ENCODE measurements around the gene NOVA1.
"Not testable (repeated sequence)": the region's sequence is repeated elsewhere in the genome, so short reads cannot be mapped to it uniquely, and the experiment has no call there.

Gene NOVA1

GRCh38 chr14:26597589-26598080 lies at the start of gene NOVA1:
Gene NOVA1, minus strand, starts transcription at chr14:26598033. Its CDS starts 597 bp downstream, at chr14:26597436.
- no peak for TF ChIP-seq CTCF (conservative IDR thresholded peaks at IDR 0.05; ENCODE audit: low read depth, low read length)
- Histone ChIP-seq H3K27me3 (ENCODE audit: insufficient read depth, low read depth) (no peaks in the 10 kb centered on the region), H4K20me1 (ENCODE audit: insufficient read depth) (no peaks in the 10 kb centered on the region), H3K36me3 (ENCODE audit: insufficient read depth) (no peaks in the 10 kb centered on the region), H2AFZ (ENCODE audit: low read depth) (peak within 1 kb of the TSS; percentile 14; the same call in 1 of the 2 replicates), H3K4me3 (IDR thresholded peaks at IDR 0.05; ENCODE audit: insufficient read depth, low read depth, low read length) (no peak within 1 kb of the TSS), H3K4me1 (ENCODE audit: low read depth, poor library complexity, severe bottlenecking) (no peaks in the 10 kb centered on the region), H3K27ac (peak within 1 kb of the TSS; percentile 20; the same call in 1 of the 2 replicates), H3K79me2 (ENCODE audit: insufficient read depth, low read depth) (no peaks in the 10 kb centered on the region), H3K4me2 (no peak within 1 kb of the TSS), H3K9ac (peak within 1 kb of the TSS; percentile 37; the same call in 1 of the 2 replicates)

- not testable (repeated sequence) for H3K27me3 ChIP-seq (ENCODE audit: insufficient read depth, low read depth); H3K4me3 ChIP-seq (IDR thresholded peaks at IDR 0.05; ENCODE audit: insufficient read depth, low read depth, low read length); H3K36me3 ChIP-seq (ENCODE audit: insufficient read depth); H3K9ac ChIP-seq; H2AFZ ChIP-seq (ENCODE audit: low read depth); H3K79me2 ChIP-seq (ENCODE audit: insufficient read depth, low read depth); H3K4me1 ChIP-seq (ENCODE audit: low read depth, poor library complexity, severe bottlenecking); H4K20me1 ChIP-seq (ENCODE audit: insufficient read depth); H3K27ac ChIP-seq; H3K4me2 ChIP-seq
Measured at GRCh38 chr14:26645057-26645456, 47.2 kb upstream of the NOVA1 start.

GRCh38 chr14:26636561-26636960 lies 38.7 kb upstream of the NOVA1 start:
- no peak overlapping the region for H3K27ac ChIP-seq
- H3K9ac ChIP-seq = no peak overlapping the region
- no peak overlapping the region for H3K4me2 ChIP-seq
- H3K4me3 ChIP-seq (IDR thresholded peaks at IDR 0.05; ENCODE audit: insufficient read depth, low read depth, low read length) = no peak overlapping the region
- no peak for TF ChIP-seq CTCF (conservative IDR thresholded peaks at IDR 0.05; ENCODE audit: low read depth, low read length)
- H3K27me3 ChIP-seq (ENCODE audit: insufficient read depth, low read depth) = no peaks in the 10 kb centered on the region
- H3K79me2 ChIP-seq (ENCODE audit: insufficient read depth, low read depth) = no peaks in the 10 kb centered on the region
- H2AFZ ChIP-seq (ENCODE audit: low read depth) = no peak overlapping the region
- H4K20me1 ChIP-seq (ENCODE audit: insufficient read depth) = no peaks in the 10 kb centered on the region
- no peaks in the 10 kb centered on the region for H3K36me3 ChIP-seq (ENCODE audit: insufficient read depth)
- H3K4me1 ChIP-seq (ENCODE audit: low read depth, poor library complexity, severe bottlenecking) = no peaks in the 10 kb centered on the region

GRCh38 chr14:26634946-26635345 lies 37.1 kb upstream of the NOVA1 start:
- not testable (repeated sequence) for H3K27ac ChIP-seq; H2AFZ ChIP-seq (ENCODE audit: low read depth); H3K36me3 ChIP-seq (ENCODE audit: insufficient read depth); H3K4me1 ChIP-seq (ENCODE audit: low read depth, poor library complexity, severe bottlenecking); H3K79me2 ChIP-seq (ENCODE audit: insufficient read depth, low read depth); H3K9ac ChIP-seq; H3K4me2 ChIP-seq; H3K27me3 ChIP-seq (ENCODE audit: insufficient read depth, low read depth); H4K20me1 ChIP-seq (ENCODE audit: insufficient read depth); H3K4me3 ChIP-seq (IDR thresholded peaks at IDR 0.05; ENCODE audit: insufficient read depth, low read depth, low read length)

- Histone ChIP-seq H3K4me3 (IDR thresholded peaks at IDR 0.05; ENCODE audit: insufficient read depth, low read depth, low read length) (no peak overlapping the region), H3K4me2 (no peak overlapping the region), H3K36me3 (ENCODE audit: insufficient read depth) (no peaks in the 10 kb centered on the region), H2AFZ (ENCODE audit: low read depth) (no peak overlapping the region), H3K9ac (no peak overlapping the region), H3K4me1 (ENCODE audit: low read depth, poor library complexity, severe bottlenecking) (no peaks in the 10 kb centered on the region), H3K79me2 (ENCODE audit: insufficient read depth, low read depth) (no peaks in the 10 kb centered on the region), H3K27me3 (ENCODE audit: insufficient read depth, low read depth) (no peaks in the 10 kb centered on the region), H3K27ac (no peak overlapping the region), H4K20me1 (ENCODE audit: insufficient read depth) (no peaks in the 10 kb centered on the region)
- TF ChIP-seq CTCF (conservative IDR thresholded peaks at IDR 0.05; ENCODE audit: low read depth, low read length) = no peak
Measured at GRCh38 chr14:26626256-26626655, 28.4 kb upstream of the NOVA1 start.
